Right lobe of liver (tissue), 6 donors: ENCODE measurements around the gene FLYWCH1. TPM values are rescaled to one million over a fixed set of nuclear protein-coding genes. Genes with fewer than 3 reads are reported as not detected.

Experiments
- ATAC-seq, 4 donors: fragments of 200-7000 bp; cut with Tn5 transposase; one replicate each; pipeline ENCODE4 v1.9.1; 2020; ENCODE audit warnings: mild to moderate bottlenecking in 4 of 4, moderate library complexity in 4 of 4
- DNase-seq, 3 donors: peaks; one replicate each; pipeline ENCODE4 v3.0.0-alpha.2; 2020
- H3K27ac ChIP-seq, 3 donors: fragments of 200-600 bp; one replicate each; pipeline ENCODE4 v1.8.0; 2022
- H3K27me3 ChIP-seq, 2 donors: fragments of 200-600 bp; one replicate each; pipeline ENCODE4 v1.8.0; 2022
- H3K36me3 ChIP-seq, 4 donors: fragments of 200-600 bp; sonication (generic) in 1 of 4; one replicate each; pipeline versions ENCODE4 v1.5.1 to v1.8.0; 2017 to 2022; ENCODE audit warnings: control low read depth in 1 of 4
- H3K4me1 ChIP-seq, 4 donors: fragments of 200-600 bp; sonication (generic) in 1 of 4; one replicate each; pipeline versions ENCODE4 v1.5.1 to v1.8.0; 2017 to 2022; ENCODE audit warnings: control low read depth in 1 of 4
- H3K4me3 ChIP-seq, 3 donors: fragments of 200-600 bp; one replicate each; pipeline ENCODE4 v1.8.0; 2022
- H3K9me3 ChIP-seq, 4 donors: fragments of 200-600 bp; sonication (generic) in 1 of 4; one replicate each; pipeline versions ENCODE4 v1.5.1 to v1.8.0; 2017 to 2022; ENCODE audit warnings: control low read depth in 1 of 4
- POLR2A ChIP-seq: fragments of 450-650 bp; IDR thresholded peaks from one replicate; pipeline ENCODE4 v1.6.1; 2017; ENCODE audit warnings: antibody characterized with exemption, mild to moderate bottlenecking
- WGBS: methylation state at CpG from one replicate; pipeline ENCODE4 v1.1.6; 2018; ENCODE audit warnings: low coverage, low lambda C conversion rate; ENCODE audit not compliant: insufficient coverage; ENCODE audit errors: missing lambda C conversion rate; 5-methylcytosine and 5-hydroxymethylcytosine counted together
- intact Hi-C, 2 donors: fragments of 100-400 bp; cut with DNase I; formaldehyde crosslinking; loops; one replicate each; pipeline versions ENCODE4 v1.11.2 to v1.14.1; 2022
- total RNA-seq, 6 experiments: library from RNA; depleted of rRNA in 2 of 6; stranded (reverse); fragments of >200 nt in 2 of 6; fragmentation: NEBNext Ultra II Directional in 3 of 6; extraction: Animal tissue kit (Norgen Biotek cat#: 25700) in 3 of 6; gene quantifications; one replicate each; pipeline versions ENCODE4 v1.1.0 to v1.2.4, GENCODE V29; 2016 to 2023
- TF ChIP-seq, protein P1 (sequence below), 4 donors: fragments of 200-600 bp in 3 of 4; fragments of 450-650 bp in 1 of 4; IDR thresholded peaks; one replicate each; pipeline versions ENCODE4 v1.5.1 to v1.8.0; 2016 to 2022; ENCODE audit warnings: antibody characterized with exemption in 4 of 4, mild to moderate bottlenecking in 2 of 4
- donor health status: DM: no; HTN: yes; CAD: no.
- donor health status: DM: no; HTN: no; CAD: no.
- donor health status: DM: no; HTN: no; CAD: no.
- donor health status: DM: no; HTN: yes; CAD: no.
- donor health status: DM: no; HTN: yes; CAD: no.

Gene FLYWCH1
- total RNA-seq, 6 experiments from 2014 or later: 9.3 to 19.8 (median 15.1) TPM

DNA sequence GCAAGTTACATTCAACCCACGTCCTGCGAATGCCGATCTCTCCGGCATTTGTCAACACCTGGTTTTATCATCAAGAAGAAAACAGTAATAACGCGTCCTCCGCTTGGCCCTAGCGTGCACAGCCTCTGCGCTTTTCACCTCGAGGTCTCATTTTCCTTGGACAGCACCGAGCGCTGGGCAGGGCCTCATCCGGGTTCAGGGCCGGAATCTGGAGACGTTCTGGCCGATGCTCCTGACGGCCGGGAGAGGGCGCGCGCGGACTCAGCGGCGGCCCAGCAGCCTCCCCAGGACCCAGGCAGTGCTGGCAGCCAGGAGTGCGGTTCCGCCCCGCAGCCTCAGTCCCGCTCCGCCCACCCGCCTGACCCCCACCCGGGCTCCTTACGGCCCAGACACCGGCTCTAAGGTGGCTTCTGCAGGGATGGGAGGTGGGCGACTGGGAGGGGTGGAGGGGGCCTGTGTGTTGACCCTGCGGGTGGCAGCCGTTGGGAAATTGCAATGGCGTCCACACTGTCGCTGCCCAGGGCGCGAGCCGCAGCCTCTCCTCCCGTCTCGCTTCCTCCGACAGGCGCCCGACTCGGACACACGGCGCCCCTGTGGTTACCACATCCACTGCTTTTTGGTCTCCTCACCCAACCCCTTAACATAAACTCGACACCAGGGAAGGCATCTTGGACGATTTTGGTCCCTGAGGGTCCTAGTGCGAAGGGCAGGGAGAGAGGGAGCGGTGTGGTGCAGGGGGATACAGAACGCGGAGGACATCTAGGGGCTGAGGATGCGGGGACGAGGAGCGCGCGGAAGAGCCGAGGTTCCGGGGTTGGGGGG lies 7.4 kb upstream of the FLYWCH1 start:
- peaks cover 0 to 10% (median 0%) of the 10 kb centered on the region in 4 donors for H3K4me1 ChIP-seq
- H3K27me3 ChIP-seq: no peaks in the 10 kb centered on the region
- no peak for TF ChIP-seq POLR2A
- TF ChIP-seq, protein P1, sequence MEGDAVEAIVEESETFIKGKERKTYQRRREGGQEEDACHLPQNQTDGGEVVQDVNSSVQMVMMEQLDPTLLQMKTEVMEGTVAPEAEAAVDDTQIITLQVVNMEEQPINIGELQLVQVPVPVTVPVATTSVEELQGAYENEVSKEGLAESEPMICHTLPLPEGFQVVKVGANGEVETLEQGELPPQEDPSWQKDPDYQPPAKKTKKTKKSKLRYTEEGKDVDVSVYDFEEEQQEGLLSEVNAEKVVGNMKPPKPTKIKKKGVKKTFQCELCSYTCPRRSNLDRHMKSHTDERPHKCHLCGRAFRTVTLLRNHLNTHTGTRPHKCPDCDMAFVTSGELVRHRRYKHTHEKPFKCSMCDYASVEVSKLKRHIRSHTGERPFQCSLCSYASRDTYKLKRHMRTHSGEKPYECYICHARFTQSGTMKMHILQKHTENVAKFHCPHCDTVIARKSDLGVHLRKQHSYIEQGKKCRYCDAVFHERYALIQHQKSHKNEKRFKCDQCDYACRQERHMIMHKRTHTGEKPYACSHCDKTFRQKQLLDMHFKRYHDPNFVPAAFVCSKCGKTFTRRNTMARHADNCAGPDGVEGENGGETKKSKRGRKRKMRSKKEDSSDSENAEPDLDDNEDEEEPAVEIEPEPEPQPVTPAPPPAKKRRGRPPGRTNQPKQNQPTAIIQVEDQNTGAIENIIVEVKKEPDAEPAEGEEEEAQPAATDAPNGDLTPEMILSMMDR (IDR thresholded peaks at IDR 0.05): peak; percentile 82 to 97 (median 96)
- intact Hi-C loops: no loop called here
- DNase-seq (peak; percentile 85 to 89 (median 88)), ATAC-seq (peak; percentile 63 to 69 (median 68))
- no peaks in the 10 kb centered on the region for H3K9me3 ChIP-seq
- peak overlapping the region; percentile 63 to 82 (median 77) for H3K27ac ChIP-seq
- H3K36me3 ChIP-seq: no peaks in the 10 kb centered on the region
- H3K4me3 ChIP-seq: peak overlapping the region; percentile 68 to 78 (median 75)
- 5% methylated on average over 27 of the region's 62 CpGs for WGBS

DNA sequence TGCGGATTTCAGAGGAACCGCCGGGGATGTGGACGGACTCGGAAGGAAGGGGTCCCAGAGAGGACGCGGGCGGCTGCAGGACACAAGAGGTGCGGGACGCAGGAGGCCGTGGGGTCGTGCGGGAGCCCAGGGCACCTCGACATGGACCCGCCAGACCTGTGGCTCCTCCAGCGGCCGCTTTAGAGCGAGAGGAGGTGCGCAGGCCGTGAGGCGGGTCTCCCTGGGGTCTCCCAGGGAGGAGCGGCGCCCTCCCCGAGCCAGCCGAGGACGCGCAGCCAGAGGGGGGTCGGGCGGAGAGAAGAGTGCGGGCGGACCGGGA lies 6.8 kb upstream of the FLYWCH1 start:
- intact Hi-C loops: no loop called here
- DNase-seq: peak in 1 of 3 donors; percentile 72
- H3K36me3 ChIP-seq: no peaks in the 10 kb centered on the region
- ATAC-seq: no peak
- H3K4me3 ChIP-seq: peak overlapping the region; percentile 68 to 78 (median 75)
- TF ChIP-seq, protein P1 (IDR thresholded peaks at IDR 0.05): no peak
- no peak for TF ChIP-seq POLR2A
- peaks cover 0 to 10% (median 0%) of the 10 kb centered on the region in 4 donors for H3K4me1 ChIP-seq
- peak overlapping the region; percentile 63 to 82 (median 77) for H3K27ac ChIP-seq
- 1% methylated on average over 12 of the region's 32 CpGs for WGBS
- H3K27me3 ChIP-seq: no peaks in the 10 kb centered on the region
- H3K9me3 ChIP-seq: no peaks in the 10 kb centered on the region

DNA sequence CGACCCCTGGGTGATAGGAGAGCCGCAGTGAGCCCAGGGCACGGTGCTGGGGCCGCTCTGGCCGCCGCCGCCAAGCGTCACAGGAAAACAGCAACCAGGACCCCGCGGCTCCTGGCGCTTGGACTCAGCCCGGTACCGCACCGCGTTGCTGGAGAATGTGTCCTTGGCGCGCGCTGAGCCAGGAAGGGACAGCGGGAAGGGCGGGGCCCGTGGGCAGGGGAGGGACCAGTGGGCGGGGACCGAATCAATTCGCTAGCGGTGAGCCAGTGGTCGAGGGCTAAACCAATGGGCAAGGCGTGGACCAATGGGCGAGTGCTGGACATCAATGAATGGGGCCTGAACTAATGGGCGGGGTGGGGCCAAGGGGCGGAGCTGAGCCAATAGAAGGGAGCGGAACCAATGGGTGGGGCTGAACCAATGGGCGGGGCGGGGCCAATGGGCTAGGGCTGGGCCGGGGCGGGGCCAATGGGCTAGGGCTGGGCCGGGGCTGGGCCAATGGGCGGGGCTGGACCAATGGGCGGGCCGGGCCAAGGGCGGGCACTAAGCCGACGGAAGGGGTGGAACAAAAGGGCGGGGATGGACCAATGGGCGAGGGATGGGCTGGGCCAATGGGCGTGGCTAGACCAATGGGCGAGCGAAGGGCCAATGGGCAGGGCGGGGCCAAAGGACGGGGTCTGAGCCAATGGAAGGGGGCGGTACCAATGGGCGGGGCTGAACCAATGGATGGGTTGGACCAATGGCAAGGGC lies 6.3 kb upstream of the FLYWCH1 start:
- DNase-seq (peak; percentile 99), ATAC-seq (peak; percentile 86 to 91 (median 86))
- Histone ChIP-seq H3K36me3 (no peaks in the 10 kb centered on the region), H3K27ac (peak overlapping the region; percentile 63 to 82 (median 77)), H3K9me3 (no peaks in the 10 kb centered on the region), H3K4me1 (peaks cover 0 to 10% (median 0%) of the 10 kb centered on the region in 4 donors), H3K27me3 (no peaks in the 10 kb centered on the region), H3K4me3 (peak overlapping the region; percentile 68 to 78 (median 75))
- under 1% methylated on average over 34 of the region's 51 CpGs for WGBS
- intact Hi-C loops: no loop called here
- peak; percentile 95 for TF ChIP-seq POLR2A
- TF ChIP-seq, protein P1 (IDR thresholded peaks at IDR 0.05): no peak

DNA sequence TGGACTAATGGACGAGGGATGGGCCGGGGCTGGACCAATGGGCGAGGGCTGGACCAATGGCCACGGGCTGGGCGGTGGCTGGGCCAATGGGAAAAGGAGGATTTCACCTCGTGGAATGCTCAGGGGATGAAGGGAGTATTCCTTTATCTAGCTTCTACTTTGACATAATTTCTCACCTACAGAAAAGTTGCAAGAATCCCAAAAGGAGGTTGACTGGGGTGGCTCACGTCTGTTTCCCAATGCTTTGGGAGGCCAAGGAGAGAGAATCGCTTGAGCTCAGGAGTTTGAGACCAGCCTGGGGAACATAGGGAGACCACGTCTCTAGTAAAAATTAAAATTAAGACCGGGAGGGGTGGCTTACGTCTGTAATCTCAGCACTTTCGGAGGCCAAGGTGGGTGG lies 5.7 kb upstream of the FLYWCH1 start:
- no peak for TF ChIP-seq POLR2A
- TF ChIP-seq, protein P1 (IDR thresholded peaks at IDR 0.05): no peak
- H3K27me3 ChIP-seq: no peaks in the 10 kb centered on the region
- intact Hi-C loops: no loop called here
- DNase-seq (no peak), ATAC-seq (no peak)
- H3K36me3 ChIP-seq: no peaks in the 10 kb centered on the region
- WGBS: 29% methylated on average over 12 of the region's 12 CpGs
- H3K9me3 ChIP-seq: no peaks in the 10 kb centered on the region
- no peak overlapping the region for H3K27ac ChIP-seq
- no peak overlapping the region for H3K4me3 ChIP-seq
- H3K4me1 ChIP-seq: peaks cover 0 to 10% (median 0%) of the 10 kb centered on the region in 4 donors
